HG02610 (cell line): ENCODE data around the gene CLDN2.
"Not testable (repeated sequence)": the region's sequence is repeated elsewhere in the genome, so short reads cannot be mapped to it uniquely, and the experiment has no call there.

ENCODE experiments used
- ATAC-seq: cut with Tn5 transposase; IDR thresholded peaks from one replicate; pipeline ENCODE4 v1.9.1; 2021; ENCODE audit warnings: mild to moderate bottlenecking, moderate library complexity; ENCODE audit not compliant: unreplicated experiment

Gene CLDN2, protein sequence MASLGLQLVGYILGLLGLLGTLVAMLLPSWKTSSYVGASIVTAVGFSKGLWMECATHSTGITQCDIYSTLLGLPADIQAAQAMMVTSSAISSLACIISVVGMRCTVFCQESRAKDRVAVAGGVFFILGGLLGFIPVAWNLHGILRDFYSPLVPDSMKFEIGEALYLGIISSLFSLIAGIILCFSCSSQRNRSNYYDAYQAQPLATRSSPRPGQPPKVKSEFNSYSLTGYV

GRCh38 chrX:106919932-106920452, at the start of gene CLDN2:
Gene CLDN2 (plus strand): TSS chrX:106920402. CDS start chrX:106928229, 7,827 bp downstream.
- no peak for ATAC-seq

DNA sequence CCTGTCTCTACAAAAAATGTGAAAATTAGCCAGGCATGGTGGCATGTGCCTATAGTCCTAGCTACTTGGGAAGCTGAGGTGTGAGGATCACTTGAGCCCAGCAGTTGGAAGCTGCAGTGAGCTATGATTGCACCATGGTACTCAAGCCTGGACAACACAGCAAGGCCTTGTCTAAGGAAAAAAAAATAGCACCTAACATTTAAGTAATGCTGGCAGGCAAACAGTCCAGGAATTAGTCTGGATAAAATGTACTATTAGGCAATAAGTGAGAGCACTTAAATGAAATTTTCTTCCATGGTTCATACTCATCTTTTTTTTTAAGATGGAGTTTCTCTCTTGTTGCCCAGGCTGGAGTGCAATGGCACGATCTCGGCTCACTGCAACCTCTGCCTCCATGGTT, 47.4 kb upstream of the CLDN2 start:
- ATAC-seq: not testable (repeated sequence)

DNA sequence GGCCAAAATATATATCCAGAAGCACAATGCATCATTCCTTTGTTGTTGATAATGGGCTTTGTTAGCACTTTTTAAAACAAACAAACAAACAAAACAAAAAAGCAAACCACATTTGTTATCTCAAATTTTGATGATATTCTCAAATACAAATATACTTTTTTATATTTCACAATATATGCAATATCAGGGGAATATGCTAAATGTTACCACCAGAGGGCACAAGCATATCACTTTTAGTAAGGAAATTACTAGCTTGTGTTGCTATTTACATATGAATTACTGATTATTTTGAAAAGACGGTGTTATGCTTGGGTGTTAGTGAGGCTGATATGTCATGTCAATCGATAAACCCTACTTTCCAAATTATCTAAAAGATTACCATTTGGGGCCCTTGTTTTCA, 46.1 kb upstream of the CLDN2 start:
- ATAC-seq: no peak

DNA sequence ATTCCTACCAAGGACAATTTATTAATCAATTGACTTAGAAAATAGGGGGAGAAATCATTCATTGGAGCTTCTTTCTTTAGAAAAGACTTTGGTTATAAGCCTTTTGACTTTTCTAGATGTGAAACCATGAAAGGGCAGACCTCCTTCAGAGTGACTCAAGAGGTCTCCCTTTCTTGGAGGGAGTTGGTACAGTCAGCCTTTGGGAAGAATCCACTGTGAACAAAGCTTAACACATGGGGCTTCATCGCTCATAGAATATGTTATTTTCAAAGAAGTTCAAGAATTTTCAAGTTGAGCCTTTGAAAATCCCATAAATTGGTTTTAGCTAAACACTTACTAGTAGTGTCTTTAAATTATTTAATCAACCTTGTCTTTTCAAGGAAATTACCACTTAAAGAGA, 45.1 kb upstream of the CLDN2 start:
- no peak for ATAC-seq

GRCh38 chrX:106889468-106889867, 30.7 kb upstream of the CLDN2 start:
- ATAC-seq: no peak

DNA sequence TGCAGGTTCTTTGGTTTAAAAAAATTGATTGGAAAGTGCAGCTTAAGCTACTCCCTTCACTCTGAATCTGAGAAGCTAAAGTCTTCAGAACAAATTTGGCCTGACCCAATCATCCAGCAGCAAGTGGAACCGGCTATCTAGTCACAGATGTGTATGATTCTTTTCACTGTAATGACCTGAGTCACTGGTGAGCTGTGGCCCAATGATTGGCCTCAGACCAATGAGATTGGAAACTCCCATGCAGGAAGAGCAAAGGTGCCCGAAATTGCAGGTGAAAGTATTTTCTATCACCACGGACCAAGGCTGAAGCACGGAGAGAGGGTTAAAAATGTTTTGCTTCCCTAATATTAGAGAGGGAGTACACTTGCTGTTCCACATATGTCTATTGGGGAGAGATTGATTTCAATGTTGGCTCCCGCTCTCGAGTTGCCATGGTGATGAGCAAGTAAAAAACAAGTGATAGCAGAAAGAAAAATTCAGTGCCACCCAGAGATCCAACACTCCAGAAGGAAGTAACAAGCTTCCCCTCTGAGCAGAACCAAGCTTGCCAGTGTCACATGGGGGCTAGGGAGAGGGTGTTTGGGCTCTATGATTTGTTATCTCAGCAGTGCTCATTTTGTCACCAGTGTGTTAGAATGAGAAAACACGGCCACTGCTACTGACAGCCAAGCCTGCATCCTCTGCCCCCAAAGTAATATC, 28.3 kb upstream of the CLDN2 start:
- no peak for ATAC-seq

DNA sequence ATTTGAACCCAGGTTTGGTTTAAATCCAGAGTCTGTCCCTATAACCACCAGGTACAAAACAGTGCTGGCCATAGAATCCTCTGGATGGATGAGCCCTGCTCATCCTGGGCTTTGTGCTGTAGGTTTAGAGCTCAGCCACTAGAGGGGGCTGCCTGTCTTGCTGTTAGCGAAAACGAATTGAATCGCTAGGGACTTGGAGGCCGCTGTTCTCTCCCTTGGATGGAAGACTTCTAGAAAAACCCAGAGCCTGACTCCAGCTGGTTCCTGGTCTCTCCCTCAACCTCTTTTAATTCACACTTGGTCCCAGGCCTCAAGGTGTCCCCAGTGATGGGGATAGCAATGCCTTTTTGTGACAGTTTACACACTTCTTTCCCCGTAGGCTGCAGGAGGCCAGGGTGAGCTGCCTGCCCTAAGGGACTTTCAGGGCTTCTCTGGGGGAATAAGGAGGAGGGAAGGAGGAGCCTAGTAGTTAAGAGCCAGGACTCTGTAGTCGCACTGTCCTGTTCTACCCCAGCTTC, 25.8 kb upstream of the CLDN2 start:
- ATAC-seq: peak; percentile 77

- ATAC-seq: no peak
These were observed 25.2 kb upstream of the CLDN2 start for GRCh38 chrX:106894978-106895452.

DNA sequence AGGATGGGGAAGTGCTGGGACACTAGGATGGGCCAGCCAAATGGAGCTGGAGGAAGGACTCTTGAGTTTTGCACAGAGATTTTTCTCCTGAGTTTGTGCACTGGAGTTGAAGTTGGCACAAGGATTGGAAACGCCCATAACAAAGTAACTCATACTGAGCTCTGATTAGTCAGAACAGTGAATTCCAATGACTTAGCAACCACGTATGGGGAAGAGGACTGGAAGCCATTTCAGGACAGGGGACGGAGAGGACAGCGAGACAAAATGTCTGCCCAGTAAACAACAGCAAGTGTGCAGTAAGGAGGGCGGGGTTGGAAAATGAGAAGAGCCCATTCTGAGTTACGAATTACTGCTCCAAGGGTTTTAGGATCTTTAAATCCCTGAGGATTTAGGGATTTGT, 22.9 kb upstream of the CLDN2 start:
- ATAC-seq: no peak

DNA sequence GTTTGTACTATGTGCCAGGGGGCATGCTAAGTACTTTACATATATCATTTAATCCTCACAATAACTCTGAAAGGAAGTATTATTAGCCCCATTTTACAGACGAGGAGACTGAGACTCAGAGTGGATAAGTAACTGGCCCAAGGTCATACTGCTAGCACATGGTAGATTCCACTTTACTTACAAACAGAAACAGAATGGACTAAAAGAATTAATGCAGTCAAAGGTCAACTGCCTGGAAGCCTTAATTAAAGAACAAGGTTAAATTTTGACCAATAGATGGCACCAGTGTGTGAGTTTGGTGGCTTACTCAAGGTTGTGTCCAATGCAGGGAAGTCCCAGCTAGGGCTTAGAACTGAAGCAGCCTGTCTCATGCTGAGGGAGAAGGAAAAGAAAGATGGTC, 21.7 kb upstream of the CLDN2 start:
- ATAC-seq: peak; percentile 60

GRCh38 chrX:106899276-106899675, 20.9 kb upstream of the CLDN2 start:
- no peak for ATAC-seq

- ATAC-seq: no peak
These were observed 20.4 kb upstream of the CLDN2 start for GRCh38 chrX:106899841-106900240.

GRCh38 chrX:106901341-106901740, 18.9 kb upstream of the CLDN2 start:
- no peak for ATAC-seq

DNA sequence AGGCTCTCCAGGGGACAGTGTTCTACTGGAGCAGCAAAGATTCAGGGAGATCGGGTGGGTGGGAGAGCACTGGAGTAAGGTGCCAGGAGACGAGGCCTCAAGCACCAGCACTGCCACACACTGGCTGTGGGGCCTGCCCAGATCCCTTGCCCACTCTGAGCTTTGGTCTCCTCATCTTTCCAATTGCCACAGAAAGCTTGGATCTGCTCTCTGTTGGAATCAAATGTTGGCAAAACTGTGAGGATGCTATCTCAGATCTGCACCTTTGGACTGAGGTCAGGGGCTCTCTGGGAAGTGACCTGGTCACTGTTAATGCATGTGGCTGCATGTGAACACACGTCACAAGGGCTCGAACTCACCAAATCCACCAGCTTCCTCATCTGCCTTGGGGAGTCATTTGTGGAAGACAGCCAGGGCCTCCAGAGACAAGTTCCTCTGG, 18.4 kb upstream of the CLDN2 start:
- no peak for ATAC-seq

GRCh38 chrX:106902684-106903083, 17.5 kb upstream of the CLDN2 start:
- no peak for ATAC-seq

- no peak for ATAC-seq
These were observed 16.8 kb upstream of the CLDN2 start, which contains the start of gene RIPPLY1 for GRCh38 chrX:106903291-106903824. Gene RIPPLY1 (minus strand): TSS chrX:106903341. CDS start chrX:106903287, 54 bp downstream.

DNA sequence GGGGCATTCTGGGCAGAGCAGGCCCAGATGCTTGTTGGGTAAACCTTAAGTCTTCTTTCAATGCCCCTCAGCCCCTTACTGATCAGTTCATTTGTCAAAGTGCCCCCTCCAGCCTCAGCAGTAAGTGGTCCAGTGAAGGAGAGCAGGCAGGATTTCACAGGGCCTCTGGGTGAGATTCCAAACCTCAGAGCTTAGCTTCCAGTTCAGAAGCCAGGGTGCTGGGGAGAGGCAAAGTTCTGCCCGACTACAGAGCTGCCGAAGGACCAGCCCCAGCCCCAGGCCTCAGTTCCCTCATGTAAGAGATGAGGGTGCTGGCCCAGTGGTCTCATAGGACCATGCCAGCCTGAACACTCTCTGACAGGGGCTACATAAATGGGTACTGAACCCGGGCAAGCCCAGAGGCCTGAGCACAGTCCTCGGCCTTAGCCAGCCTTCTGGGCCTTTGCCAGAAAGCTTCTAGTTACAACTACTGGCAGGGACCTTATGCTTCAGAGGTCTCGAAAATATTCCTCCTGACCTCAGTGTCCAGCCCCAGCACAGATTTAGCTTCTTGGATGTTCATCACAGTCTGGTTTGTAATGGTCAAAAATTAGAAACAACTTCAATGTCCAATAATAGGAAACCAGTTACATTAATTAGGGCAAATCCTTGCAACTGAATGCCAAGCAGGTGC, 16.2 kb upstream of the CLDN2 start:
- no peak for ATAC-seq

DNA sequence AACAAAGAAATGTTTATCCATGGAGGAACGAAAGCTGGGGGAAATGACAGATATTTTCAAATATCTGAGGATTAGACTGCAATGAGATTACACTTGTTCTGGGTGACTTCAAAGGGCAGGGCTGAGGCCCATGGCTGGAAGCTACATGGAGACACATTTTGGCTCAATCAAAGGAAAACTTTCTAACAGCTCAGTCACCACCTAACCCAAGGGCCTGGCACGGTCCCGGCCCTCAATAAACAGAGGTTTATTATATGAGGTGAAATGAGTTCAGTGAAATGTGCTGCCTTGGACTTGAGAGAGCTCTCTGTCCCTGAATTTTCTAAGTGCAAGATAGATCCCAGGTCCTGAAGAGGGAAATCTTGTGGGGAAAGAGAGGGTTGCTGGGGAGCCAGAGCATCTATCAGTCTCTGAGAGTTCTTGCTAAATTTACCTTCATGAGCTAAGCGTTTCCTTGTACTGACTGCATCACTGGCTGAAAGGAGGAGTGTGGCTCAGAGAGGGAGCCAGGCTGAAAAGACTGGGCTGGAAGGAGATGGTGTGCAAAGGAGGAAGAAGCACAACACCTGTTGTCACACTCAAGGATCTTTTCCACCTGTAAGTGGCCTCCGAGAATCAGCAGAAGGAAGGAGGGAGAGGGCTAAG, 15.0 kb upstream of the CLDN2 start:
- ATAC-seq: no peak

- ATAC-seq: no peak
These were observed 13.8 kb upstream of the CLDN2 start for GRCh38 chrX:106906361-106906760.

- no peak for ATAC-seq
These were observed 7.3 kb upstream of the CLDN2 start for GRCh38 chrX:106912864-106913263.
